Omental fat pad (tissue), 4 donors: ENCODE results near the gene CLMP. TPM values are rescaled to one million over a fixed set of nuclear protein-coding genes. Genes with fewer than 3 reads are reported as not detected.

Source experiments
- ATAC-seq: fragments of 150-250 bp; one replicate; pipeline ENCODE4 v1.9.1; 2016; ENCODE audit warnings: mild to moderate bottlenecking, moderate library complexity; ENCODE audit not compliant: low FRiP score
- DNase-seq: peaks from one replicate; pipeline ENCODE4 v3.0.0-alpha.2; 2019; ENCODE audit warnings: low spot score
- CTCF ChIP-seq, 3 donors: fragments of 450-650 bp; IDR thresholded peaks; one replicate each; pipeline ENCODE4 v1.5.1; 2016 to 2017; ENCODE audit warnings: antibody characterized with exemption in 3 of 3, mild to moderate bottlenecking in 3 of 3, moderate library complexity in 2 of 3
- total RNA-seq, 4 donors: library from RNA; depleted of rRNA; stranded (reverse); fragments of >200 nt; gene quantifications; one replicate each; pipeline ENCODE4 v1.1.0, GENCODE V29; 2016

The CLMP gene
- total RNA-seq, 4 donors from 2014 or later = 89.7 to 182 (median 157) TPM

DNA sequence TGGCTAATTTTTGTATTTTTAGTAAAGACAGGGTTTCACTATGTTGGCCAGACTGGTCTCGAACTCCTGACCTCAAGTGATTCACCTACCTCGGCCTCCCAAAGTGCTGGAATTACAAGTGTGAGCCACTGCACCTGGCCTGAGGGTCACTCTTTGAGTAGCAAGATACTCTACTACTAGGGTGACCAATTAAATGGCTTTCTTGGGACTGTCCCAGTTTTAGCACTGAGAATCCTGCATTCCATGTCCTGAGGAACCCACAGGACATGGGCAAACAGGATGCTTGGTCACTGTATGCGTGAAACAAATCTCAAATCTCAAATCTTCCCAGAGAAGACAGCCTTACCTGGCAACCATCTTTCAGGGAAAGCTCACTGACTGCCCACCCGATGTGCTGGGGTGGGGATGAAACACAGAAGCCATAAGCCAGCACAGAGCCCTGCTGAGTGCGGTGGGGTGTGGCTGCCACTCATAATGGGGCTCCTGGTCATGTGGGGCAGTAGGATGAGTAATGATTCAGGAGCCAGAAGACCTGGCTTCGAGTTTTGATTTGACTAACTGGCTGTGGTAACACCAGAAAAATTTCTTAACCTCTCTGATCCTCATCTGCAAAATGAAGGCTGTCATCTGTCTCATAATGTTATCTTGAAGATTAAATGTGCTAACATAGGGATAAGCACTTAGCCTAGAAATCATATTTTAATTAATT lies 11.5 kb downstream of the CLMP start:
- no peak for TF ChIP-seq CTCF (IDR thresholded peaks at IDR 0.05)
- no peak for ATAC-seq
- no peak for DNase-seq

DNA sequence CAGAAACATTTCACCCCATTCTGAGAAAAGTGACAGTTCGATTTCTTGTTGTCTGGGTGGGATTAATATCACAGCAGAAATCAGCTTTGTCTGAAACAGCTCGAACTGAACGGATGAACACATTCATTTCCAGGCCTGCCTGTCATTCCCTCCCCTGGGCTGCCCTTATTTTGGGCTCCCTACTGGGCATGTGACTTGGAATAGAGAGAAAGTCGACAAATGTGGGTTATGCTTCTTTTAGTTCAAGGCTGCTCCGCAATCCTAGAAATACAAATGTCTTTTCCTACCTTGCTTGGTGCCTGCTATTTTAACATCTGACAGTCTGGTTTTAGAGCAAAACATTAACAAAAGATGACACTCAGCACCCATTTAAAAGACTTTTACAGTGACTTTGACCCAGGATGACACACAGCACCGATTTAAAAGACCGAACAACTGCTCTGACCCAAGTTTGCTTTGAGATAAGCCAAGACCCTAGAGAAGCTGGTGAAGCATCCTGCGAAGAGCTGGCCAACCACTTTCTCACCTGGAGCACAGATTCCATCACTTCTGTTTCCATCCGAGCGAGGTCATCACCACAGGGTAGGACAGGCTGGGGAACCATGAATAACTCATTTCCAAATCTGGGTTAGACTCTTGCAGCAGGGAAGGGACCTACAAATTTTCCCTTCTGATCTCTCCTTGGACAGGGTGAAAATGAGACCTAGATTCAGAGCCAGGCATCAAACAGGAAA lies 13.1 kb downstream of the CLMP start:
- DNase-seq = no peak
- TF ChIP-seq CTCF (IDR thresholded peaks at IDR 0.05) = no peak
- ATAC-seq = no peak

DNA sequence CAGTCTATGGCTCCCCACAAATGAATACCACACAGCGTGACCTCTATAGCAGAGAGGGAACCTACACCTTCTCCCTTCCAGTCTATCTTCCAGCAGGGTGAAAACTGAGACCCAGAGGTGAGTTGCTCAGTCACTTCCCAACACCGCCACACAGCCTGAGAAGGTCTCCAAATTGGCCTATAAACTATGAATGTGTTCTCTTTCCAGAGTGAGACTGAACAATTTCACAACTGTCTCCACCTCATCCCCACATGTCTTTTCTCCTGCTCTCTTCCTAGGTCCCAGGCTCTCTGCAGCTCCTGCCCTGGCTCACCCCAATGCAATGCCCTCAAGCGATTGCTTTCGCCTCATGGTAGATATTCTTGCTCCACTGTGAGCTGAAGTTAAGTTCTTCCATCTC lies 14.0 kb downstream of the CLMP start:
- TF ChIP-seq CTCF (IDR thresholded peaks at IDR 0.05) = no peak
- no peak for DNase-seq
- no peak for ATAC-seq

DNA sequence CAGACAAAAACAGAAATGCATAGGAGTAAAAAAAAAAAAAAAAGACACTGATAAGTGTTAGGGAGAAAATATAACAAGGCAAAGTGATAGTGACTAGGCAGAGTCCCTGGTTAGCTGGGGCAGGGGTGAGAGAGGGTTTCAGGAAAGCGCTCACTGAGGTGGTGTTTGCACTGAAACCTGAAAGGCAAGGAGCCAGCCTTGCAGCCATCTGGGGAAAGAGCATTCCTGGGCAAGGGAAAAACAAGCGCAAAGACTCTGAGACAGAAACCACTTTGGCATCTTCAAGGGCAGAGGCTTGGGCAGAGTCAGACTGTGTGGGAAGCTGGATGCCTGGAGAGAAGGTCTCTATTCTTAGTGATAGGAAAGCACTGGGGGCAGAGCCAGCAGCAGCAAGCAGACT lies 14.5 kb downstream of the CLMP start:
- DNase-seq (no peak), ATAC-seq (no peak)

DNA sequence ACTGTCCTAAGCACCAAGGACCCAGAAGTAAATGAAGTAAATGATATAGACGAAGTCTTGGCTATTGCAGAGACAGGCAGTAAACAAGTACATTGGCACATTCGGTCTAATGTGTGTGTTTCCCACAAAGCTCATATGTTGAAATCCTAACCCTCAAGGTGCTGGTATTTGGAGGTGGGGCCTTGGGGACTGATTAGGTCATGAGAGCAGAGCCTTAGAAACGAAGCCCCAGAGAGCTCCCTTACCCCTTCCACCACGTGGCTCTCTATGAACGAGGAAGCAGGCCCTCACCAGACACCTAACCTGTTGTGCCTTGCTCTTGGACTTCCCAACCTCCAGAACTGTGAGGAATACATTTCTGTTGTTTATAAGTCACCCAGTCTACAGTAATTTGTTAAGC lies 14.9 kb downstream of the CLMP start:
- ATAC-seq = no peak
- no peak for TF ChIP-seq CTCF (IDR thresholded peaks at IDR 0.05)
- no peak for DNase-seq

More for the DNA sequence above, 14.5 kb downstream of the CLMP start:
- no peak for TF ChIP-seq CTCF (IDR thresholded peaks at IDR 0.05)

DNA sequence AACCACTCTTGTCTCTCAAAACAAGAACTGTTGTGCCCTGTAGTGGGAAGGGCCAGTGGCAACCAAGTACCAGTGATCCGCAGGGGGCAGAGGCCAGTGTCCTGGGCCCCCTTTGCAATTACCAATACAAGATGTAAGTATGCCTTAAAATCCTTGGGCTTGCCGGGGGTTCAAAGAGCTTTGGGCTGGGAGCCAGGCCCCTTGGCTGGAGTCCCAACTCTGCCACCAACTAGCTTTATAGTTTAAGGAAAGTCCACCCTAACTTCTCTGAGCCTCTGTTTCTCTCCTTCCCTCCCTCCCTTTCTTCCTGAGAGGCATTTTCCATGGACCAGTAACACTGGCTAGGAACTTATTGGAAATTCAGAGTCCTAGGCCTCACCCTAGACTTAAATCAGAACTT lies 15.5 kb downstream of the CLMP start:
- TF ChIP-seq CTCF (IDR thresholded peaks at IDR 0.05) = no peak
- ATAC-seq = no peak
- DNase-seq = no peak

DNA sequence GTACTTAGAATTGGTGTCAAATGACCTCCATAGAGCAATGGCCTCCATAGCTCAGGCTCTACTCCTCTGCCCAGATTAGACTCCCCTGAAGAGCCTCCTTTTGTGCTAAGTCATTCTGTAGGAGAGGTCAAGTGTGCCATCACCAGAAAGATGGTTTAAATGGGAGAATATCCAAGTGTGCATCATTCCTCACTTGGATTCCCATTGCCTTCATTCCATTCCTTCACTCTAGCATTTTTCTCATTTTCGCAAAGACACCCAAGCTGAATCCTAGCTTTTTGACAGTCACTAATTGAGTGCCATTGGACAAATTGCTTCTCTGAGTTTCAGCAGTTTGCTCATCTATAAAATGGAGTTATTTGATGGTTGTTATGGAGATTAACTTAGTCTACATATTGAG lies 16.9 kb downstream of the CLMP start:
- no peak for ATAC-seq
- DNase-seq = no peak
- TF ChIP-seq CTCF (IDR thresholded peaks at IDR 0.05) = no peak
